HG02852 (cell line): ENCODE measurements around the gene UAP1L1.
"Not testable (repeated sequence)": the region's sequence is repeated elsewhere in the genome, so short reads cannot be mapped to it uniquely, and the experiment has no call there.

Source experiments
- ATAC-seq: cut with Tn5 transposase; IDR thresholded peaks from one replicate; pipeline ENCODE4 v1.9.1; 2021; ENCODE audit warnings: mild to moderate bottlenecking, moderate library complexity; ENCODE audit not compliant: unreplicated experiment

UAP1L1 gene

GRCh38 chr9:137111788-137112563 is 34.7 kb downstream of the UAP1L1 start:
- no peak for ATAC-seq

DNA sequence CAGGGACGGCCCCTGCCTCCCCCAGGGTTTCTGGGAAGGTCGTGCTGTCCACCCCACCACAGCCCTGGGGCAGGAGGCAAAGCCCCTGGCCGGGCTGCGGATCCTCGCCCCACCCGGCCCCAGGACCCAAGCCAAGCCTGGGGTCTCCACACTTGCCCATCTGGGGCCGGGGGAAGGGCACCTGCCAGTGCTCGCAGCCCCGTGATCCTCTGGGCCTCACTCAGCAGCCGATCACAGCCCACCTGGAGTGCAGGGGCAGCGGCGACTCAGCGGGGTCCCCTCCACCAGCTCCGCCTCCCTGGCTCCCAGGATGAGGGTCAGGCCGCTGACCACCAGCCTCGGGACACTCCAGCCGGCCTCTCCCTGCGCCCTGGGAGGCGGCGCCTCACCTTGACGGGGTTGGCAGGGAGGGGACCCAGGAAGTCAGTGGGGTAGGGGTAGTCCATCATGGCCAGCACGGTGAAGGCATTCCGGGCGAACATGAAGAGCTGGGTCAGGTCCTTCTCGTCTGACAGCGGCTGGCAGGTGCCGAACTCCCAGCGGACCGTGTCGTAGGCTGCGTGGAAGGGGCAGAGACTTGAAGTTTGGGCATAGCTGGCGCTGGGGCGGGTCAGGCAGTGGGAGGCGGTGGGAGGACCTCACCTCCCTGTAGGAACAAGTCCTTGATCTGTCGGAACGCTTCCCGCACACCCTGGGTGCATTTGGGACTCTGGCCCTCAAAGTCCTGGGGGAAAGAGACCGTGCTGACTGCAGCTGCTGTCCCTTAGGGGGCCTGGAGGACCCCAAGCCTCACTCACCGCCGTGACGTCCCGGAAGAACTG is 35.5 kb downstream of the UAP1L1 start:
- no peak for ATAC-seq

DNA sequence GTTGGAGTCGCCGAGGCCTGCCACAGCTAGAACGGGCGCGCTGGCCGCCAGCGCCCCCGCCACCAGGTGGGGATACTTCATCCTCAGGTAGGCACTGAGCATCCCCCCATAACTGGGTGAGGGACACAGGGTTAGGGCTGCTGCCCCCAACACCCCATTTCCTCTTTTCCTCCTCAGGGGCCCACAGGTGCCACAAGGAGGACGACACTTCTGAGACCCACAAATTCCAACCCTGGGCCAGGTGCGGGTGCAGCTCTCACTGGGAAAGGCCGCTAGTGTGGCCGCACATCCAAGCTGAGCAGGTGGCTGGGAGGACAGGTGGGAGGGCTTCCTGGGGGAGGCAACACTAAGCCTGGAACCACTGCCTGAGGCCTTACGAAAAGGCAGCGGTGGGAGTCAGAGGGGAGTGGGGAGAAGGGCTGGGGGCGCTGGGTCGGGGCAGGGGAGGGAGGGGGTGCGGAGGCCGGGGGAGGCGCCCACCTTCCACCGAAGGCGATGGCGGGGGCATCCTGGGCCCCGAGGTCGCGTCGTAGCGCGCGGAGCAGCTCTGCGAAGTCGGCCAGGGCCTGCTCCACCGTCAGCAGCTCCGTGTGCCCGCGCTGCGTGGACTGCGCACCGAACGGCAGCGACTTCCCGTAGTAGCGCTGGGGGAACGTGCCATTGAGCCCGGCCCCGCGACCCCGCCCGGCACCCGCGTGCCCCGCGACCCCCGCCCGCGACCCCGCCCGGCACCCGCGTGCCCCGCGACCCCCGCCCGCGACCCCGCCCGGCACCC is 36.3 kb downstream of the UAP1L1 start:
- ATAC-seq, result no peak

DNA sequence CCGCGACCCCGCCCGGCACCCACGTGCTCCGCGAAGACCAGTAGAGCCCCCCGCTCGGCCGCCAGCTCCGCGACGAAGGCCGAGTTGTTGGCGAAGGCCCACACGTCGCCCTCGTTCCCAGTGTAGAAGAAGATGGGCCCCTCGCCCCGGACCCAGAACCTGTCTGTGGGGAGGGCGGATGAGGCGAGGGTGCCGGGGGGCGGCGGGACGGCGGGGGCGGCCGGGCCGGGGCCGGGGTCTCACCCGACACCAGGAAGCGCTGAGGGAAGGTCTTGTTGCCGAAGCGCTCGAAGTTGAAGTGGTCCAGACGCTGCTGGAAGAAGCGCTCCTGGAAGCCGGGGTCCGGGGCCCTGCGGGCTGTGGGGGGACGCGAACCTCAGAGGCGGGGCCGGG is 36.9 kb downstream of the UAP1L1 start:
- ATAC-seq, result peak; percentile 27

GRCh38 chr9:137114613-137115393 is 37.5 kb downstream of the UAP1L1 start, which contains the start of gene DPP7:
TSS of gene DPP7 (minus strand) at chr9:137114733. CDS start at chr9:137114713, 20 bp downstream.
- peak; percentile 64 for ATAC-seq

GRCh38 chr9:137115394-137116026 is 38.2 kb downstream of the UAP1L1 start:
- ATAC-seq, result no peak

GRCh38 chr9:137116027-137116507 is 38.8 kb downstream of the UAP1L1 start:
- no peak for ATAC-seq

DNA sequence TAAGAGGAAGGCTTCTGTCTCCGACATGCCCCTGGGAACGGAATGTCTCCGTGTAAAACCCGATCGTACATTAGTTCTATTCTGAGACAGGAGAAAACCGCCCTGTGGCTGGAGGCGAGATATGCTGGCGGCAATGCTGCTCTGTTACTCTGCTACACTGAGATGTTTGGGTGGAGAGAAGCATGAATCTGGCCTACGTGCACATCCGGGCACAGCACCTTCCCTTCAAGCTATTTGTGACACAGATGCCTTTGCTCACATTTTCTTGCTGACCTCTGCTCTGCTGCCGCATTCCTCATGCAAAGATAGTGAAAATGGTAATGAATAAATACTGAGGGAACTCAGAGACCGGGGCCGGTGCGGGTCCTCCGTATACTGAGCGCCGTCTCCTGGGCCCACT is 39.4 kb downstream of the UAP1L1 start:
- ATAC-seq, result no peak

DNA sequence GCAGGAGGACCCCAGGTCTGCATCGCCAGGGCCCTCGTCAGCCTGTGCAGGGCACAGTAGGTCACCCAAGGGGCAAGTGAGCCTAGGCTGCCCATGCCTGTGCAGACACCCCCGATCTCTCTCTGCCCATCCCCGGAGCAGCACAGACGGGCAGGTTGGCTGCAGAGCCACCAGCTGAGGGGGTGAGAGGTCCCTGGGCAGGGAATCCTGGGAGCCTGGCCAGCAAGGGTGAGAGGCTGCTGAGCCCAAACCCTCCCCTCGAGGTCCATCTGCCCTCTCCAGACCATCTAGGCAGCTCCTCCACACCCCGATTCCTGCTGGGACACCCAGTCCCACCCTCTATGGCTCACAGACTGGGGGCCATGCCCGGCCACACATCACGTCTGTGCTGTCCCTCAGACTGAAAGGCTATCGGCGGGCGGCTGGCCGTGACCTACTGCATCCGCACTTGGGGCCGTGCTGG is 40.0 kb downstream of the UAP1L1 start:
- ATAC-seq, result no peak

DNA sequence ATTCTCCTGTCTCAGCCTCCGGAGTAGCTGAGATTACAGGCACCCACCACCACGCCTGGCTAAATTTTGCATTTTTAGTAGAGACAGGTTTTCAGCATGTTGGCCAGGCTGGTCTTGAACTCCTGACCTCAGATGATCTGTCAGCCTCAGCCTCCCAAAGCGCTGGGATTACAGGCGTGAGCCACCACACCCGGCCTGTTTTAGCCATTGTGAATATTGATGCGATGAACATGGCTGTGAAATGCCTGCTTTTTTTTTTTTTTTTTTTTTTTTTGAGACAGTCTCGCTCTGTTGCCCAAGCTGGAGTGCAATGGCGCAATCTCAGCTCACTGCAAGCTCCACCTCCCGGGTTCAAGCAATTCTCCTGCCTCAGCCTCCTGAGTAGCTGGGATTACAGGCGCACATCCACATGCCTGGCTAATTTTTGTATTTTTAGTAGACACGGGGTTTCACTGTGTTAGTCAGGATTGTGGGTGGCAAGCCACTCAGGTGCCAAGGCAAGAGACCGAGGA is 40.8 kb downstream of the UAP1L1 start:
- not testable (repeated sequence) for ATAC-seq

DNA sequence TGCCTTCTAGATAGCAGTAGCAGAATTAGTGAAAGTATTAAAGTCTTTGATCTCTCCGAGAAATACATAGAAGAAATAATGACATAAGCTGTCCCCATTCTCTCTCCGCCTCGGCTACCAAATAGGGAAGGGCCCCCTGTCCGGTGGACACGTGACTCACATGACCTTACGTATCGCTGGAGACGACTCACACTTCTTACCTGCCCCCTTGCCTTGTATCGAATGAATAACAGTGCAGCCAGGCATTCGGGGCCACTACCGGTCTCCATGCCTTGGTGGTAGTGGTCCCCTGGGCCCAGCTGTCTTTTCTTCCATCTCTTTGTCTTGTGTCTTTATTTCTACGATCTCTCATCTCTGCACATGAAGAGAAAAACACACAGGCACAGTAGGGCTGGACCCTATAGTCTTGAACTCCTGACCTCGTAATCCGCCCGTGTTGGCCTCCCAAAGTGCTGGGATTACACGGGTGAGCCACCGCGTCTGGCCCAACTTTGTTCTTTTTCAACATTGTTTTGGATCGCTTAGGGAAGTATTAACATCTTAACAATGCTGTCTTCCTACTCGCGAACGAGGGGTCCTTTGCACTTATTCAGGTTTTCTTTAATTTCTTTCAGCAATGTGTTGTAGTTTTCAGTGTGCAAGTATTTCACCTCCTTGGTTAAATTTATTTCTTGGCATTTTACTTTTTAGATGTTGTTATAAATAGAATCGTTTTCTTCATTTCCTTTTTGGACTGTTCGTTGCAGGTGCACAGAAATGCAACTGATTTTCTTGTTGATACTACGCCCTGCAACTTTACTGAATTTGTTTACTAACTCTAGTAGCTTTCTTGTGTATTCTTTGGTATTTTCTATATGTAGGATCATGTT is 44.8 kb downstream of the UAP1L1 start:
- not testable (repeated sequence) for ATAC-seq

GRCh38 chr9:137122796-137123467 is 45.6 kb downstream of the UAP1L1 start:
- not testable (repeated sequence) for ATAC-seq

DNA sequence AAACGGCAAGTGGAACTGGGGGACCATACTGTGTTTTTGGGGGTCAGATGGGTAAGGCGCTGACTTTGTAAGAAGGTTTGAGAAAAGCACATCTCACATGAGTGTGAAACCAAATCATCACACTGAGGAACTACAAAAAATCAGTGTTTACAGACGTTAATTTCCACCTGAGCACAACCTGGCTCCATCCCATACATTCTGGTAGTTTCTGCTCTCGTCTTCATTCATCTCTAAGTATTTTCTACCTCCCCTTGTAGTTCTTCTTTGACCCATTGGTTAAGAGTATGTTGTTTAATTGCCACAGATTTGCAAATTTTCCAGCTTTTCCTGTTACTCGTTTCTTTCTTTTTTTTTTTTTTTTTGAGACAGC is 46.1 kb downstream of the UAP1L1 start:
- peak; percentile 49 for ATAC-seq

- ATAC-seq, result not testable (repeated sequence)
Observed at GRCh38 chr9:137123952-137124462, 46.7 kb downstream of the UAP1L1 start.

GRCh38 chr9:137126786-137127185 is 49.5 kb downstream of the UAP1L1 start:
- ATAC-seq, result no peak

GRCh38 chr9:137127301-137128157 is 50.2 kb downstream of the UAP1L1 start:
- ATAC-seq, result no peak
